ENCODE data around the gene SLC9A6. TPM values are rescaled to one million over a fixed set of nuclear protein-coding genes. Genes with fewer than 3 reads are reported as not detected.
A peak's percentile ranks its signal among the peaks of the same experiment; 100 is the strongest.

The SLC9A6 gene
- total RNA-seq, 1 donor = 21.0 TPM

- DNase-seq (ENCODE audit: insufficient read length, low spot score, missing footprints) = no peak
- Histone ChIP-seq H3K79me2 (ENCODE audit: insufficient read depth, low read length) (no peaks in the 10 kb centered on the region), H3K27ac (ENCODE audit: low read depth, low read length) (no peak overlapping the region), H3K27me3 (ENCODE audit: insufficient read depth, low read length) (no peaks in the 10 kb centered on the region), H3K9me3 (ENCODE audit: low read depth, low read length) (no peaks in the 10 kb centered on the region), H3K36me3 (ENCODE audit: insufficient read depth, low read length) (no peaks in the 10 kb centered on the region), H3K4me3 (ENCODE audit: insufficient read depth, low read length) (no peak overlapping the region), H4K20me1 (ENCODE audit: insufficient read depth, low read length) (no peaks in the 10 kb centered on the region), H2AFZ (ENCODE audit: low read length) (no peak overlapping the region), H3K4me2 (ENCODE audit: insufficient read depth, low read length) (no peak overlapping the region), H3K4me1 (ENCODE audit: insufficient read depth, low read length) (peaks cover 20% of the 10 kb centered on the region)
- TF ChIP-seq, protein P1, sequence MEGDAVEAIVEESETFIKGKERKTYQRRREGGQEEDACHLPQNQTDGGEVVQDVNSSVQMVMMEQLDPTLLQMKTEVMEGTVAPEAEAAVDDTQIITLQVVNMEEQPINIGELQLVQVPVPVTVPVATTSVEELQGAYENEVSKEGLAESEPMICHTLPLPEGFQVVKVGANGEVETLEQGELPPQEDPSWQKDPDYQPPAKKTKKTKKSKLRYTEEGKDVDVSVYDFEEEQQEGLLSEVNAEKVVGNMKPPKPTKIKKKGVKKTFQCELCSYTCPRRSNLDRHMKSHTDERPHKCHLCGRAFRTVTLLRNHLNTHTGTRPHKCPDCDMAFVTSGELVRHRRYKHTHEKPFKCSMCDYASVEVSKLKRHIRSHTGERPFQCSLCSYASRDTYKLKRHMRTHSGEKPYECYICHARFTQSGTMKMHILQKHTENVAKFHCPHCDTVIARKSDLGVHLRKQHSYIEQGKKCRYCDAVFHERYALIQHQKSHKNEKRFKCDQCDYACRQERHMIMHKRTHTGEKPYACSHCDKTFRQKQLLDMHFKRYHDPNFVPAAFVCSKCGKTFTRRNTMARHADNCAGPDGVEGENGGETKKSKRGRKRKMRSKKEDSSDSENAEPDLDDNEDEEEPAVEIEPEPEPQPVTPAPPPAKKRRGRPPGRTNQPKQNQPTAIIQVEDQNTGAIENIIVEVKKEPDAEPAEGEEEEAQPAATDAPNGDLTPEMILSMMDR (IDR thresholded peaks at IDR 0.05; ENCODE audit: extremely low read depth, low read depth, low read length) = no peak
Observed at GRCh38 chrX:136063340-136064079, 78.3 kb downstream of the SLC9A6 start.

- no peak for DNase-seq (ENCODE audit: insufficient read length, low spot score, missing footprints)
- TF ChIP-seq, protein P1 (IDR thresholded peaks at IDR 0.05; ENCODE audit: extremely low read depth, low read depth, low read length) = no peak
- Histone ChIP-seq H3K9me3 (ENCODE audit: low read depth, low read length) (no peaks in the 10 kb centered on the region), H3K36me3 (ENCODE audit: insufficient read depth, low read length) (no peaks in the 10 kb centered on the region), H3K4me1 (ENCODE audit: insufficient read depth, low read length) (peaks cover 20% of the 10 kb centered on the region), H3K27me3 (ENCODE audit: insufficient read depth, low read length) (no peaks in the 10 kb centered on the region), H2AFZ (ENCODE audit: low read length) (no peak overlapping the region), H3K27ac (ENCODE audit: low read depth, low read length) (peak overlapping the region; percentile 36), H4K20me1 (ENCODE audit: insufficient read depth, low read length) (no peaks in the 10 kb centered on the region), H3K4me2 (ENCODE audit: insufficient read depth, low read length) (peak overlapping the region; percentile 38), H3K4me3 (ENCODE audit: insufficient read depth, low read length) (no peak overlapping the region), H3K79me2 (ENCODE audit: insufficient read depth, low read length) (no peaks in the 10 kb centered on the region)
Observed at GRCh38 chrX:136064661-136065043, 79.4 kb downstream of the SLC9A6 start.

GRCh38 chrX:136065044-136065671 is 79.9 kb downstream of the SLC9A6 start:
- no peaks in the 10 kb centered on the region for H3K27me3 ChIP-seq (ENCODE audit: insufficient read depth, low read length)
- no peak overlapping the region for H3K4me3 ChIP-seq (ENCODE audit: insufficient read depth, low read length)
- peak overlapping the region; percentile 38 for H3K4me2 ChIP-seq (ENCODE audit: insufficient read depth, low read length)
- H3K4me1 ChIP-seq (ENCODE audit: insufficient read depth, low read length) = peaks cover 20% of the 10 kb centered on the region
- TF ChIP-seq, protein P1 (IDR thresholded peaks at IDR 0.05; ENCODE audit: extremely low read depth, low read depth, low read length) = no peak
- no peaks in the 10 kb centered on the region for H3K79me2 ChIP-seq (ENCODE audit: insufficient read depth, low read length)
- H2AFZ ChIP-seq (ENCODE audit: low read length) = no peak overlapping the region
- H3K36me3 ChIP-seq (ENCODE audit: insufficient read depth, low read length) = no peaks in the 10 kb centered on the region
- no peak for DNase-seq (ENCODE audit: insufficient read length, low spot score, missing footprints)
- peak overlapping the region; percentile 36 for H3K27ac ChIP-seq (ENCODE audit: low read depth, low read length)
- H3K9me3 ChIP-seq (ENCODE audit: low read depth, low read length) = no peaks in the 10 kb centered on the region
- no peaks in the 10 kb centered on the region for H4K20me1 ChIP-seq (ENCODE audit: insufficient read depth, low read length)

- H3K36me3 ChIP-seq (ENCODE audit: insufficient read depth, low read length) = no peaks in the 10 kb centered on the region
- peaks cover 20% of the 10 kb centered on the region for H3K4me1 ChIP-seq (ENCODE audit: insufficient read depth, low read length)
- no peak overlapping the region for H2AFZ ChIP-seq (ENCODE audit: low read length)
- H3K27ac ChIP-seq (ENCODE audit: low read depth, low read length) = no peak overlapping the region
- H3K4me3 ChIP-seq (ENCODE audit: insufficient read depth, low read length) = no peak overlapping the region
- no peaks in the 10 kb centered on the region for H3K9me3 ChIP-seq (ENCODE audit: low read depth, low read length)
- H3K4me2 ChIP-seq (ENCODE audit: insufficient read depth, low read length) = peak overlapping the region; percentile 2
- no peaks in the 10 kb centered on the region for H3K79me2 ChIP-seq (ENCODE audit: insufficient read depth, low read length)
- no peaks in the 10 kb centered on the region for H3K27me3 ChIP-seq (ENCODE audit: insufficient read depth, low read length)
- DNase-seq (ENCODE audit: insufficient read length, low spot score, missing footprints) = no peak
- TF ChIP-seq, protein P1 (IDR thresholded peaks at IDR 0.05; ENCODE audit: extremely low read depth, low read depth, low read length) = no peak
- H4K20me1 ChIP-seq (ENCODE audit: insufficient read depth, low read length) = no peaks in the 10 kb centered on the region
Observed at GRCh38 chrX:136067097-136067496, 81.9 kb downstream of the SLC9A6 start.

Measured in osteoblast (primary cell).